Immature natural killer cell (primary cell): ENCODE data around the gene ZMPSTE24. TPM values are rescaled to one million over a fixed set of nuclear protein-coding genes. Genes with fewer than 3 reads are reported as not detected.

Experiments used
- DNase-seq, 3 donors: peaks; one replicate each; pipeline ENCODE4 v3.0.0; 2022; ENCODE audit warnings: mixed read lengths in 1 of 3
- H3K27ac Mint-ChIP-seq, 6 donors: one replicate each; pipeline ENCODE4 v1.8.0; 2020; ENCODE audit warnings: mixed read lengths in 6 of 6, mild to moderate bottlenecking in 5 of 6, inconsistent platforms in 4 of 6, moderate library complexity in 3 of 6
- H3K27me3 Mint-ChIP-seq, 3 donors: one replicate each; pipeline ENCODE4 v1.8.0; 2020 to 2021; ENCODE audit warnings: low read depth in 3 of 3, mild to moderate bottlenecking in 3 of 3, mixed read lengths in 3 of 3, moderate library complexity in 3 of 3, inconsistent platforms in 1 of 3
- H3K36me3 Mint-ChIP-seq, 3 donors: one replicate each; pipeline ENCODE4 v1.8.0; 2020; ENCODE audit warnings: mixed read lengths in 3 of 3, inconsistent platforms in 2 of 3, mild to moderate bottlenecking in 2 of 3
- H3K4me1 Mint-ChIP-seq, 2 donors: one replicate each; pipeline ENCODE4 v1.8.0; 2020; ENCODE audit warnings: inconsistent platforms in 2 of 2, mild to moderate bottlenecking in 2 of 2, mixed read lengths in 2 of 2, moderate library complexity in 1 of 2
- H3K4me3 Mint-ChIP-seq, 5 donors: one replicate each; pipeline ENCODE4 v1.8.0; 2020; ENCODE audit warnings: mild to moderate bottlenecking in 5 of 5, mixed read lengths in 5 of 5, inconsistent platforms in 3 of 5, moderate library complexity in 3 of 5
- H3K9me3 Mint-ChIP-seq, 6 donors: one replicate each; pipeline ENCODE4 v1.8.0; 2020; ENCODE audit warnings: mild to moderate bottlenecking in 6 of 6, mixed read lengths in 6 of 6, inconsistent platforms in 4 of 6, moderate library complexity in 3 of 6
- polyA plus RNA-seq, 3 donors: library from polyadenylated mRNA; unstranded; fragments of 300-500 nt; fragmentation: Illumina TruSeq; gene quantifications; one replicate each; pipeline ENCODE4 v1.2.3, GENCODE V29; 2021

Gene ZMPSTE24
- polyA plus RNA-seq, 3 donors from 2014 or later: 34.3 to 47.6 (median 41.0) TPM

GRCh38 chr1:40302475-40302874 is 44.4 kb downstream of the ZMPSTE24 start:
- H3K27ac Mint-ChIP-seq: no peak overlapping the region
- no peaks in the 10 kb centered on the region for H3K9me3 Mint-ChIP-seq
- peaks cover 0 to 5% (median 0%) of the 10 kb centered on the region in 3 donors for H3K27me3 Mint-ChIP-seq
- no peak for DNase-seq
- H3K4me1 Mint-ChIP-seq: no peaks in the 10 kb centered on the region
- no peaks in the 10 kb centered on the region for H3K36me3 Mint-ChIP-seq
- H3K4me3 Mint-ChIP-seq: no peak overlapping the region

- H3K4me1 Mint-ChIP-seq: no peaks in the 10 kb centered on the region
- H3K4me3 Mint-ChIP-seq: no peak overlapping the region
- no peaks in the 10 kb centered on the region for H3K36me3 Mint-ChIP-seq
- no peak for DNase-seq
- H3K27me3 Mint-ChIP-seq: peaks cover 0 to 5% (median 0%) of the 10 kb centered on the region in 3 donors
- no peak overlapping the region for H3K27ac Mint-ChIP-seq
- no peaks in the 10 kb centered on the region for H3K9me3 Mint-ChIP-seq
Measured at GRCh38 chr1:40303051-40303771, 45.2 kb downstream of the ZMPSTE24 start.

GRCh38 chr1:40303790-40304189 is 45.8 kb downstream of the ZMPSTE24 start:
- no peak for DNase-seq
- H3K4me1 Mint-ChIP-seq: no peaks in the 10 kb centered on the region
- no peak overlapping the region for H3K27ac Mint-ChIP-seq
- H3K4me3 Mint-ChIP-seq: no peak overlapping the region
- no peaks in the 10 kb centered on the region for H3K36me3 Mint-ChIP-seq
- H3K27me3 Mint-ChIP-seq: peaks cover 0 to 5% (median 0%) of the 10 kb centered on the region in 3 donors
- H3K9me3 Mint-ChIP-seq: no peaks in the 10 kb centered on the region

GRCh38 chr1:40305451-40305850 is 47.4 kb downstream of the ZMPSTE24 start:
- Mint-ChIP-seq H3K27me3 (peaks cover 0 to 3% (median 0%) of the 10 kb centered on the region in 3 donors), H3K36me3 (no peaks in the 10 kb centered on the region), H3K27ac (no peak overlapping the region), H3K9me3 (no peaks in the 10 kb centered on the region), H3K4me3 (no peak overlapping the region), H3K4me1 (no peaks in the 10 kb centered on the region)
- DNase-seq: no peak

GRCh38 chr1:40305871-40306270 is 47.8 kb downstream of the ZMPSTE24 start:
- no peaks in the 10 kb centered on the region for H3K9me3 Mint-ChIP-seq
- H3K4me1 Mint-ChIP-seq: no peaks in the 10 kb centered on the region
- H3K4me3 Mint-ChIP-seq: no peak overlapping the region
- peaks cover 0 to 3% (median 0%) of the 10 kb centered on the region in 3 donors for H3K27me3 Mint-ChIP-seq
- H3K27ac Mint-ChIP-seq: no peak overlapping the region
- no peak for DNase-seq
- H3K36me3 Mint-ChIP-seq: no peaks in the 10 kb centered on the region

DNA sequence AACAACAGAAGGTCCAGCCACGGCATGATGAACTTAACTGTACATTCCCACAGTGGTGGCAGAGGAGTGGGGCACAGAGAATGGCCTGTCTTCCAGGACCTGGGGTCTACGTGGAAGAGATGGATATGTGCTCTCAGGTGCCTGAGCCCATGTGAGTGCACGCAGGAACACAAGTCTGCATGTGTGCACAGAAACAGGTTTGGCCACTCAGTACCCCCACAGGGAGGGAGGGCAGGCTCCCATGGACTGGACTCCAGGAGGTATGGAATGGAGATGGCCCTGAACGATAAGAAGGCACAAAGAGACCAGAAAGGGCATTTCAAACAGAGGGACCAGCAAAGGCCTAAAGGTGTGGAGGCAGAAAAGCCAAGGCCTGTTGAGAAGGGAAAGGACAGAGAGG is 48.3 kb downstream of the ZMPSTE24 start:
- no peak for DNase-seq
- Mint-ChIP-seq H3K27me3 (peaks cover 0 to 3% (median 0%) of the 10 kb centered on the region in 3 donors), H3K9me3 (no peaks in the 10 kb centered on the region), H3K4me3 (no peak overlapping the region), H3K27ac (no peak overlapping the region), H3K36me3 (no peaks in the 10 kb centered on the region), H3K4me1 (no peaks in the 10 kb centered on the region)

- no peaks in the 10 kb centered on the region for H3K9me3 Mint-ChIP-seq
- DNase-seq: no peak
- H3K4me3 Mint-ChIP-seq: no peak overlapping the region
- H3K27me3 Mint-ChIP-seq: peaks cover 0 to 3% (median 2%) of the 10 kb centered on the region in 3 donors
- no peaks in the 10 kb centered on the region for H3K4me1 Mint-ChIP-seq
- H3K27ac Mint-ChIP-seq: no peak overlapping the region
- H3K36me3 Mint-ChIP-seq: no peaks in the 10 kb centered on the region
Measured at GRCh38 chr1:40307186-40307585, 49.1 kb downstream of the ZMPSTE24 start.

- no peaks in the 10 kb centered on the region for H3K9me3 Mint-ChIP-seq
- H3K27ac Mint-ChIP-seq: no peak overlapping the region
- peaks cover 0 to 3% (median 2%) of the 10 kb centered on the region in 3 donors for H3K27me3 Mint-ChIP-seq
- no peaks in the 10 kb centered on the region for H3K4me1 Mint-ChIP-seq
- H3K36me3 Mint-ChIP-seq: no peaks in the 10 kb centered on the region
- no peak overlapping the region for H3K4me3 Mint-ChIP-seq
- no peak for DNase-seq
Measured at GRCh38 chr1:40308036-40308727, 50.1 kb downstream of the ZMPSTE24 start.

DNA sequence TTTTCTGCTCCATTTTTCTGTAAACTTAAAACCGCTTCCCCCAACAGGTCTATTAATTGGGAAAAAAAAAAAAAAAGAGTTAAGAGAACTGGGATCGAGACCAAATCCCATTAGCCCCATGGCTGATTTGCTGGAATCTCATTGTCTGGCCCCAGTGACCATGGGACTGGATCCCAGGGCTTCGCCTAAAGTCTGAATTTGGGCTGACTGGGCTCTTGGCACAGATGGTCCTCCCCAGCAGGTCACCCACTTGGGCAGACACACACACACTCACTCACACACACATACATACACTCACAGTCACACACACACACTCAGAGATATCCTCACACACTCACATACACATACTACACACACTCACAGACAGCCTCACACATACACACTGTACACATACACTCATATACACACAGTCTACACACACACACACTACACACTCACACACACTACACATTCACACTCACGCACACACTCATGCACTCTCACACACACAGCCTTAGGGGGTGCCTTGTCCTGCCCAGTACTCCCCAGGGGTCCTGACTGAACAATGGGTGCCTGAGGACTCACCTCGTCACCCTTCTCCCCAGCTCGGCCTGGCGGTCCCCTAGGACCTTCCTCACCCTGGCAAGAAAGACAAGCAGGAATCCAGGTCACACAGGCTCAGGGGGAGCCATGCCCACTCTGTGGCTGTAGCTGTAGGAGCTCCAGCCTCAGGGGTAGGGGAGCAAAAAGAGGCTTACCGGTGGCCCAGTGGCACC is 51.5 kb downstream of the ZMPSTE24 start:
- Mint-ChIP-seq H3K27ac (no peak overlapping the region), H3K9me3 (no peaks in the 10 kb centered on the region), H3K36me3 (no peaks in the 10 kb centered on the region), H3K4me1 (peaks cover 0 to 2% of the 10 kb centered on the region in 2 donors), H3K27me3 (peaks cover 1 to 5% (median 2%) of the 10 kb centered on the region in 3 donors), H3K4me3 (no peak overlapping the region)
- no peak for DNase-seq

DNA sequence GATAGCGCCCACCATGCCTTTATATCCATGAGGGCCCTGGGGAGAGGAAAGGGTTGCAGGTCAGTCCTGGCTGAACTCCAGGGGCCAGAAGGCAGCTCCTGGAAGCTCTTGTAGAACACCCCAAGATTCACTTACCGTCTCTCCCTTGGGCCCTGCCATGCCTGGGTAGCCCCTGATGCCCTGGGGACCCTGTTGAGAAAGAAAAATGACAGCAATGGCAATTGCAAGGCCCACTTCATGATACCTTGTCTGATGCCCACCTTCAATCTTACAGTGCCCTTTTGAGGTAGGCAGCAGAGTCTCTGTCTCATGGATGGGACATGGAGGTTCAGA is 52.1 kb downstream of the ZMPSTE24 start:
- DNase-seq: no peak
- no peaks in the 10 kb centered on the region for H3K36me3 Mint-ChIP-seq
- no peaks in the 10 kb centered on the region for H3K9me3 Mint-ChIP-seq
- H3K4me3 Mint-ChIP-seq: no peak overlapping the region
- peaks cover 2 to 3% (median 2%) of the 10 kb centered on the region in 3 donors for H3K27me3 Mint-ChIP-seq
- H3K4me1 Mint-ChIP-seq: peaks cover 0 to 4% of the 10 kb centered on the region in 2 donors
- no peak overlapping the region for H3K27ac Mint-ChIP-seq

- Mint-ChIP-seq H3K27ac (no peak overlapping the region), H3K36me3 (no peaks in the 10 kb centered on the region)
Measured at GRCh38 chr1:40310983-40311642, 53.1 kb downstream of the ZMPSTE24 start.

GRCh38 chr1:40311692-40312091 is 53.7 kb downstream of the ZMPSTE24 start:
- peaks cover 1 to 5% (median 2%) of the 10 kb centered on the region in 3 donors for H3K27me3 Mint-ChIP-seq
- no peaks in the 10 kb centered on the region for H3K9me3 Mint-ChIP-seq
- peaks cover 8 to 11% of the 10 kb centered on the region in 2 donors for H3K4me1 Mint-ChIP-seq
- H3K27ac Mint-ChIP-seq: no peak overlapping the region
- no peak for DNase-seq
- H3K4me3 Mint-ChIP-seq: no peak overlapping the region
- H3K36me3 Mint-ChIP-seq: no peaks in the 10 kb centered on the region

More at GRCh38 chr1:40310983-40311642, 53.1 kb downstream of the ZMPSTE24 start:
- no peak for DNase-seq
- peaks cover 2 to 5% (median 3%) of the 10 kb centered on the region in 3 donors for H3K27me3 Mint-ChIP-seq
- no peak overlapping the region for H3K4me3 Mint-ChIP-seq
- H3K9me3 Mint-ChIP-seq: no peaks in the 10 kb centered on the region
- H3K4me1 Mint-ChIP-seq: peaks cover 7 to 9% of the 10 kb centered on the region in 2 donors

GRCh38 chr1:40312238-40313205 is 54.5 kb downstream of the ZMPSTE24 start:
- Mint-ChIP-seq H3K9me3 (no peaks in the 10 kb centered on the region), H3K27ac (peak overlapping the region in 1 of 6 donors; percentile 62), H3K27me3 (peaks cover 1 to 6% (median 3%) of the 10 kb centered on the region in 3 donors), H3K4me1 (peaks cover 11 to 12% of the 10 kb centered on the region in 2 donors), H3K4me3 (no peak overlapping the region), H3K36me3 (no peaks in the 10 kb centered on the region)
- DNase-seq: no peak
